COLO668 (cell line): Measurements from ENCODE around the gene GPATCH3.
"Not testable (repeated sequence)": the region's sequence is repeated elsewhere in the genome, so short reads cannot be mapped to it uniquely, and the experiment has no call there.

ENCODE experiments used
- DNase-seq: peaks from one replicate; lab custom pipeline; 2025; ENCODE audit not compliant: unreplicated experiment; lab: John Stamatoyannopoulos, UW

Gene GPATCH3

GRCh38 chr1:26913389-26913753 lies 13.1 kb upstream of the GPATCH3 start:
- DNase-seq, result no peak

GRCh38 chr1:26912147-26912490 lies 11.9 kb upstream of the GPATCH3 start:
- no peak for DNase-seq

GRCh38 chr1:26911399-26912146 lies 11.3 kb upstream of the GPATCH3 start:
- DNase-seq, result no peak

DNA sequence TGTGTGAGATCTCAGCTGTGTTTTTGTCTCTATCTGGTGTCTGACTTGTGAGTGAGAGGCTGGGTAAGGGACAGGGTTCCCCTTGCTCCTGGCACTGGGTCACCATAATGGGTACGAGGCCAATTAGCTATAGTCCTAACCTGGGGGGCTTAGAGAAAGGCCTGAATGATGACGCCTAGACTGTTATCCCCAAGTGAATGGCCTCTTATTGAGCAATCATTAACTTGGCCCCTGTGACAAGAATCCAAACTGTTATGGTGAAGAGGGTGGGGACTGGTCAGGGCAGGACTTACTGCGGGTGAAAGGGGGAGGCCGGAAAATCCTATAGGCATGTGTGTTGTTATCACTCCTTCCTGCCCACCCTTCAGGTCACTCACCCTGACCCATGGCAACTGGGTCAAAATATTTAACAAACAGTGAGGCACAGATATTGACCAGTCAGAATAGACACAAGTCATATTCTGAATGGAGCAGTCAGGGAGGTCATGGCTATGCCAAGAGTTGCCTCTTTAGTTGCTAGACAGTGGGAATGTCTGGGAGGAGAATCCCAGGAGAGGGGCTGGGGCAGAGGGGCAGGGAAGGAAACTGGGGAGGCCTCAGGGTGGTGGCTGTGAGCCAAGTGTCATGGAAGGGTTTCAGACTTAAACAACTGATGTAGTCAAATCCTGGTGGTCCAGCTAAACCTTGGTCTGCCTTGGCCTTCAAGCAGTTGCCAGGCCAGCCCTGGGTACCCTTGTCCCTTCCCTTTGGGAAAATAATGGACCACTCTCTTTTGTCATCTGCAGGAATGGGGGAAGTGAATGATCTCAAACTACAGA lies 10.3 kb upstream of the GPATCH3 start:
- no peak for DNase-seq

- DNase-seq, result no peak
These were observed 9.7 kb upstream of the GPATCH3 start for GRCh38 chr1:26909951-26910342.

DNA sequence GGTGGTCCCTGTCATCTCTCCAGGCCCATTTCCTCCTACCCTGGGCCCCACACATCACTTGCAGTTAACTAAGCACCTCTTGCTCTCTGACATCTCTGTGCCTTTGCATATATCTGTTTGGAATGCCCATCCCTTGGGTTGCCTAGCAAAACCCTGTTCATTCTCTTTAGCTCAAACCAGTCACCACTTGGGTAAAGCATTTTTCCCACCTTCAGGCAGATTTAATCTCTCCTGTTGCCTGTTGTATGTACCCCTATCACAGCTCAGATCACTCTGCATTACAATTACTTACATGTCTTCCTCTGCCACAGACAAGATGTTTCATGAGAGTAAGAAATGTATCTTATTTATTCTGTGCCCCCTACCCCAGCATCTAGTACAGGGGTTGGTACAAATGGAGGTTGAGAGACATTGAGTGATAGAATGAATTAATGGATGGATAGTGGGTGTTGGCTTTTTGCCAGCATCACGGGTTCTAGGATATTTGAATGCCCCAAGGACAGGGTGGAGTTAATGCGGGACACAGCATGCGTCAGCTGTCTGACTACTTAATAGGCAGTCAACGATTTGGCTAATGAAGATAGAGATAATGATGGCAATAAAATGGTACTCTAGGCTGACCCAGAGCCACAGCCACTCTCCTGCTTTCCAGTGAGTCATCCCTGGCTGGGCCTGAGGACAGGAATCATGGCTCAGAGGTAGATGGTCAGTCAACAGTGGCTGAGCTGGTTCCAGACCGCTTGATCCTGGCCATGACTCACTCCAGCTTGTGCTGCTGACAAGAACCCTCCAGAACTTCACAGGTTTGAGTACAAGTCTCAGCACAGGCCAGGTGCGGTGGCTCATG lies 7.0 kb upstream of the GPATCH3 start:
- DNase-seq, result peak; percentile 57

DNA sequence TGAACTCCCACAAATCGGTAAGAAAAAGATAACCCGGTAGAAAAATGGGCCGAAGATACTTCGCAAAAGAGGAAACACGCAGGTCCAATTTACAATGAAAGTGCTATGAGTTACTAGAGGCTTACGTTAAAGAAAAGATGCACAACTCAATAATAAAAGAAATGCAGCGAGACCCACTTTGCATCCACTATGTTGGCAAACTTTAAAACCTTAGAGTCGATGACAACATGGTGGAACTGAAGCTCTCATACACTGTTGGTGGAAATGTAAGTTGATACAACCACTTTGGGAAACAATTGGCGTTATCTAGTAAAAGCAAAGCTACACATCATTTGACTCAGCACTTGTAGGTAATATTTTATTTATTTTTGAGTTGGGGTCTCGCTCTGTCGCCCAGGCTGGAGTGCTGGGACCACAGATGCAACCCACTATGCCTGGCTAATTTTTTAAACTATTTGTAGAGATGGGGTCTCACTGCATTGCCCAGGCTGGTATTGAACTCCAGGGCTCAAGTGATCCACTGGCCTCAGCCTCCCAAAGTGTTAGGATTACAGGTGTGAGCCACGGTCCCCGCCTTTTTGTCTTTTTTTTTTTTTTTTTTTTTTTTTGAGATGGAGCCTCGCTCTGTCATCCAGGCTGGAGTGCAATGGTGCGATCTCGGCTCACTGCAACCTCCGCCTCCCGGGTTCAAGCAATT lies 696 bp upstream of the GPATCH3 start:
- no peak for DNase-seq

DNA sequence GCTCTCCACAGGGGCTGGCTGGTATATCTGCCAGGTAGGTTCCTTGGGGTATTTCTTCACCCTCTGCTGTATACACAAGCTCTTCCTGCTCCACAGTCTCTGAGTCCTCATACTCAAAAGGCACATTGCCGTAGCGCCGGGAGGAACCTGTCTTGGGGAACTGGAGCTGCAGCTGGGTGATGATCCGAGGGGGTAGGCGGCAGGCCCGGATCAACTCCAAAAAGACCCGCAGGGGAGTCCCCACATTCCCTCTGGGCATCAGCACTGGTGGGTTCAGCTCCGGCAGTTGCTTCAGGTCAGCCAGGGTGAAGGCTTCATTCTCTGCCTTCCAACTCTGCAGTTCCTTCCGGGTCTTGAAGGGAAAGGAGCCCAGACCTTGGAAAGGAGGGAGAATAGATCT lies 2.9 kb downstream of the GPATCH3 start:
- no peak for DNase-seq

- no peak for DNase-seq
These were observed 6.0 kb downstream of the GPATCH3 start for GRCh38 chr1:26894263-26894662.

GRCh38 chr1:26890467-26890796 lies 9.8 kb downstream of the GPATCH3 start:
- no peak for DNase-seq

- DNase-seq, result peak; percentile 94
These were observed 10.5 kb downstream of the GPATCH3 start, which contains the start of gene GPN2 for GRCh38 chr1:26889551-26890466. TSS of gene GPN2 (minus strand) at chr1:26890283. CDS start at chr1:26890096, 187 bp downstream.

- DNase-seq, result no peak
These were observed 12.0 kb downstream of the GPATCH3 start for GRCh38 chr1:26888231-26888630.

GRCh38 chr1:26887125-26887524 lies 13.1 kb downstream of the GPATCH3 start:
- DNase-seq, result no peak

- no peak for DNase-seq
These were observed 17.4 kb downstream of the GPATCH3 start for GRCh38 chr1:26882696-26883463.

DNA sequence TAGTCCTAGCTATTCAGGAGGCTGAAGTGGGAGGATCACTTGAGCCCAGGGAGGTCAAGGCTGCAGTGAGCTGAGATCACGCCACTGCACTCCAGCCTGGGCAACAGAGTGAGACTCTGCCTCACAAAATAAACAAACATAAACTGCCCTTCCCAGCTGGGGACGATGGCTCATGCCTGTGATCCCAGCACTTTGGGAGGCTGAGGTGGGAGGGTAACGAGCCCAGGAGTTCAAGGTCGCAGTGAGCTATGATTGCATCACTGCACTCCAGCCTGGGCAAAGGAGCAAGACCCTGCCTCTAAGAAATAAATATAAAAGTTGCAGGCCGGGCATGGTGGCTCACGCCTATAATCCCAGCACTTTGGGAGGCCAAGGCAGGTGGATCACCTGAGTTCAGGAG lies 18.7 kb downstream of the GPATCH3 start:
- DNase-seq, result not testable (repeated sequence)

GRCh38 chr1:26879793-26880192 lies 20.5 kb downstream of the GPATCH3 start:
- DNase-seq, result no peak

GRCh38 chr1:26877326-26877725 lies 22.9 kb downstream of the GPATCH3 start:
- DNase-seq, result no peak

DNA sequence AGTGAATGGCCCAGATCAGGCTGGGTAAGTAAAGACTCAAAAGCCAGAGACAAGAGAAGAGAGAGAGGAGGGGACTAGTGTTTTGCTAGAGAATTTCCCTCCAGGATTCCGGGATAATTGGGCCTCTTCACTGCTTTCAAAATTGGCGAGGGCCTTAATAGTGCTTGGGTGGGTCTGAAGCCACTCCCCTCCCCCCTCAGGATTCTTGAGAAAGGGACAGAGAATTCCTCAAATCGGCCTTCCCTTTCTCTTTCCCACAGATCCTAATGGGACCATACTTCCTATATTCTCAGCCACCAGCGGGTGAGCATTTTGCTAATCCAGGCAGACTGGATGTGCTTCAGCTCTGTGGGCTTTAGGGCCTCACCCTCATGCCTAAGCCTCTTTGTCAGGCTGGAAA lies 25.4 kb downstream of the GPATCH3 start:
- no peak for DNase-seq

DNA sequence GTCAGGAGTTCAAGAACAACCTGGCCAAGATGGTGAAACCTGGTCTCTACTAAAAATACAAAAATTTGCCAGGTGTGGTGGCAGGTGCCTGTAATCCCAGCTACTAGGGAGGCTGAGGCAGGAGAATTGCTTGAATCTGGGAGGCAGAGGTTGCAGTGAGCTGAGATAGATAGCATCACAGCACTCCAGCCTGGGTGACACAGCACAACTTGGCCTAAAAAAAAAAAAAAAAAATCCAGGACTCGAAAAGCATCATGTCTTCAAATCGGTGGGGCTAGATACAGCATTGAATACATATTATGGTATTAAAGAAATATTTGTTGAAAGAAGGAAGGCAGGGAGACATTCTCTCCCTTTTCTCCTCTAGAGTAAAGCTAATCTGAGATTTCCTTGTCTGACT lies 27.2 kb downstream of the GPATCH3 start:
- not testable (repeated sequence) for DNase-seq
